Lower leg skin (tissue), 4 donors: Measurements from ENCODE around the gene ANO5. TPM values are rescaled to one million over a fixed set of nuclear protein-coding genes. Genes with fewer than 3 reads are reported as not detected.

ENCODE experiments used
- DNase-seq, 2 donors: peaks; one replicate each; pipeline ENCODE4 v3.0.0-alpha.2; 2019; ENCODE audit warnings: low spot score in 2 of 2
- H3K4me3 ChIP-seq: fragments of 200-600 bp; sonication (generic); 2 replicates; pipeline ENCODE4 v1.5.1; 2017; ENCODE audit warnings: mild to moderate bottlenecking, low read depth; ENCODE audit not compliant: poor library complexity, severe bottlenecking
- CTCF ChIP-seq, 3 donors: fragments of 450-650 bp; IDR thresholded peaks; one replicate each; pipeline ENCODE4 v1.5.1; 2016; ENCODE audit warnings: antibody characterized with exemption in 3 of 3, mild to moderate bottlenecking in 3 of 3, moderate library complexity in 2 of 3
- POLR2A ChIP-seq, 2 donors: fragments of 450-650 bp; IDR thresholded peaks; one replicate each; pipeline ENCODE4 v1.6.1; 2016 to 2017; ENCODE audit warnings: antibody characterized with exemption in 2 of 2, mild to moderate bottlenecking in 1 of 2, moderate library complexity in 1 of 2
- WGBS, 2 donors: methylation state at CpG; one replicate each; pipeline ENCODE4 v1.1.5; 2018; 5-methylcytosine and 5-hydroxymethylcytosine counted together
- intact Hi-C: fragments of 100-400 bp; cut with DNase I; formaldehyde crosslinking; loops from one replicate; pipeline ENCODE4 v1.15.0; 2023; ENCODE audit warnings: low total_unique reads
- total RNA-seq, 4 donors: library from RNA; depleted of rRNA; stranded (reverse); fragments of >200 nt; gene quantifications; one replicate each; pipeline ENCODE4 v1.1.0, GENCODE V29; 2016

The ANO5 gene
- total RNA-seq, 4 donors from 2014 or later = 0.19 to 0.98 (median 0.71) TPM

GRCh38 chr11:22163394-22163797, 29.5 kb upstream of the ANO5 start:
- peak in 1 of 2 donors; percentile 16 for DNase-seq
- intact Hi-C loops = no loop called here
- no peak overlapping the region for H3K4me3 ChIP-seq
- TF ChIP-seq CTCF (IDR thresholded peaks at IDR 0.05) = no peak
- no peak for TF ChIP-seq POLR2A (IDR thresholded peaks at IDR 0.05)
- WGBS, 2 donors = 44 to 51% methylated on average over 3 of the region's 3 CpGs

GRCh38 chr11:22165087-22165486, 27.8 kb upstream of the ANO5 start:
- intact Hi-C loops = no loop called here
- TF ChIP-seq CTCF (IDR thresholded peaks at IDR 0.05) (no peak), POLR2A (IDR thresholded peaks at IDR 0.05) (no peak)
- no peak overlapping the region for H3K4me3 ChIP-seq
- 79 to 87% methylated on average over 2 of the region's 2 CpGs for WGBS, 2 donors
- no peak for DNase-seq

GRCh38 chr11:22165759-22166513, 26.9 kb upstream of the ANO5 start:
- no peak for DNase-seq
- 68 to 69% methylated on average over 3 of the region's 3 CpGs for WGBS, 2 donors
- no peak for TF ChIP-seq CTCF (IDR thresholded peaks at IDR 0.05)
- TF ChIP-seq POLR2A (IDR thresholded peaks at IDR 0.05) = no peak
- H3K4me3 ChIP-seq = no peak overlapping the region
- intact Hi-C loops = no loop called here

- TF ChIP-seq CTCF (IDR thresholded peaks at IDR 0.05) (no peak), POLR2A (IDR thresholded peaks at IDR 0.05) (no peak)
- WGBS, 2 donors = 3% methylated on average over 2 of the region's 2 CpGs
- no peak for DNase-seq
- intact Hi-C loops = no loop called here
- H3K4me3 ChIP-seq = no peak overlapping the region
Observed at GRCh38 chr11:22169833-22170232, 23.1 kb upstream of the ANO5 start.

GRCh38 chr11:22173532-22173931, 19.4 kb upstream of the ANO5 start:
- H3K4me3 ChIP-seq = no peak overlapping the region
- 48 to 58% methylated on average over 4 of the region's 4 CpGs for WGBS, 2 donors
- intact Hi-C loops = no loop called here
- TF ChIP-seq POLR2A (IDR thresholded peaks at IDR 0.05) = no peak
- TF ChIP-seq CTCF (IDR thresholded peaks at IDR 0.05) = no peak
- no peak for DNase-seq

- no peak overlapping the region for H3K4me3 ChIP-seq
- TF ChIP-seq CTCF (IDR thresholded peaks at IDR 0.05) = no peak
- TF ChIP-seq POLR2A (IDR thresholded peaks at IDR 0.05) = no peak
- no peak for DNase-seq
- intact Hi-C loops = no loop called here
- 70 to 75% methylated on average over 4 of the region's 4 CpGs for WGBS, 2 donors
Observed at GRCh38 chr11:22177186-22177585, 15.7 kb upstream of the ANO5 start.
